HEK293T (cell line): ENCODE data around the gene BAHCC1.

ENCODE experiments used
- BHLHE40 ChIP-seq: fragments of 450-650 bp; IDR thresholded peaks from 2 replicates; pipeline ENCODE4 v1.6.1; 2016; ENCODE audit warnings: mild to moderate bottlenecking, moderate library complexity, borderline replicate concordance
- CTBP1 ChIP-seq: fragments of 450-650 bp; IDR thresholded peaks from 2 replicates; pipeline ENCODE4 v1.6.1; 2016; ENCODE audit warnings: borderline replicate concordance
- ELF4 ChIP-seq: fragments of 450-650 bp; IDR thresholded peaks from 2 replicates; pipeline ENCODE4 v1.6.1; 2017; ENCODE audit warnings: antibody characterized with exemption
- FOXA1 ChIP-seq: fragments of 450-650 bp; IDR thresholded peaks from 2 replicates; pipeline ENCODE4 v1.6.1; 2016; ENCODE audit warnings: mild to moderate bottlenecking
- FOXM1 ChIP-seq: fragments of 450-650 bp; IDR thresholded peaks from 2 replicates; pipeline ENCODE4 v1.6.1; 2017; ENCODE audit warnings: mild to moderate bottlenecking, borderline replicate concordance
- HDGF ChIP-seq: fragments of 450-650 bp; IDR thresholded peaks from 2 replicates; pipeline ENCODE4 v1.6.1; 2017; ENCODE audit warnings: antibody characterized with exemption, borderline replicate concordance
- LEF1 ChIP-seq: fragments of 450-650 bp; IDR thresholded peaks from 2 replicates; pipeline ENCODE4 v1.6.1; 2017; ENCODE audit warnings: mild to moderate bottlenecking, borderline replicate concordance
- NFRKB ChIP-seq: fragments of 450-650 bp; IDR thresholded peaks from 2 replicates; pipeline ENCODE4 v1.6.1; 2016; ENCODE audit warnings: mild to moderate bottlenecking, moderate library complexity
- SUZ12 ChIP-seq: fragments of 450-650 bp; IDR thresholded peaks from 2 replicates; pipeline ENCODE4 v1.6.1; 2016; ENCODE audit warnings: mild to moderate bottlenecking
- TARDBP ChIP-seq: fragments of 450-650 bp; IDR thresholded peaks from 2 replicates; pipeline ENCODE4 v1.6.1; 2016
- ZNF384 ChIP-seq: fragments of 450-650 bp; IDR thresholded peaks from 2 replicates; pipeline ENCODE4 v1.6.1; 2016

GRCh38 chr17:81449351-81449750 is 54.1 kb downstream of the BAHCC1 start:
- no peak for TF ChIP-seq BHLHE40
- no peak for TF ChIP-seq LEF1
- TF ChIP-seq CTBP1: no peak
- no peak for TF ChIP-seq TARDBP
- no peak for TF ChIP-seq NFRKB
- TF ChIP-seq HDGF: no peak
- TF ChIP-seq SUZ12: no peak
- no peak for TF ChIP-seq FOXM1
- no peak for TF ChIP-seq FOXA1
- TF ChIP-seq ZNF384: no peak
- TF ChIP-seq ELF4: no peak
